NCI-H446 treated with DMSO at 0.1 percent for 48 hours (cell line): ENCODE results near the gene TMEM183A.

Experiments
- DNase-seq: peaks from one replicate; lab custom pipeline; 2025; lab: John Stamatoyannopoulos, UW

Gene TMEM183A

GRCh38 chr1:203069030-203069747 lies 62.0 kb downstream of the TMEM183A start:
- no peak for DNase-seq

- no peak for DNase-seq
Measured at GRCh38 chr1:203072002-203072602, 64.9 kb downstream of the TMEM183A start.

- no peak for DNase-seq
Measured at GRCh38 chr1:203072911-203073310, 65.7 kb downstream of the TMEM183A start.

- no peak for DNase-seq
Measured at GRCh38 chr1:203073469-203073868, 66.3 kb downstream of the TMEM183A start.
